Skeletal muscle cell (primary cell): ENCODE results near the gene EEPD1.

Source experiments
- DNase-seq: peaks from one replicate; pipeline ENCODE4 v3.0.0-alpha.2; 2010; ENCODE audit warnings: low read depth
- H3K4me3 ChIP-seq: 2 replicates; pipeline ENCODE4 v1.5.1; 2011; ENCODE audit warnings: low read depth, mild to moderate bottlenecking, control low read depth, low read length, moderate library complexity

EEPD1 gene

GRCh38 chr7:36344622-36345021 is 191.6 kb downstream of the EEPD1 start:
- no peak overlapping the region for H3K4me3 ChIP-seq
- no peak for DNase-seq

DNA sequence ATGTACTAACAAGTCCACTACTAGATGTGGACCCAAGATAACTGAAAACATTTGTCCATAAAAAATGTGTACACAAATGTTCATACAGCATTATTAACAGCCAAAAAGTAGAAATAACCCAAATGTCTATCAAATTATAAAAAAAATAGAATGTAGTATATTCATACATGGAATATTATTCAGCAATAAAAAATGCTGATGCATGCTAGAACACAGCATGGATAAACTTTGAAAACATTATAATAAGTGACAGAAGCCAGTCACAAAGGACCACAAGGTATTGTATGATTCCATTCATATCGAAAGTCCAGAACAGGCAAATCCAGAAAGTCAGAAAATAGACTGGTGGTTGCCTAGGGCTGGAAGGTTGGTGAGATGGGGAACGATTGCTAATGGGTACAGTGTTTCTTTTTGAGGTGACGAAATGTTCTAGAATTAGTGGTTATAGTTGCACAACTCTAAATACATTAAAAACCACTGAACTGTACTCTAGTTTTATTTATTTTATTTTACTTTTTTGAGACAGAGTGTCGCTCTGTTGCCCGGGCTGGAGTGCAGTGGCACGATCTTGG is 193.3 kb downstream of the EEPD1 start:
- H3K4me3 ChIP-seq = no peak overlapping the region
- peak; percentile 8 for DNase-seq

DNA sequence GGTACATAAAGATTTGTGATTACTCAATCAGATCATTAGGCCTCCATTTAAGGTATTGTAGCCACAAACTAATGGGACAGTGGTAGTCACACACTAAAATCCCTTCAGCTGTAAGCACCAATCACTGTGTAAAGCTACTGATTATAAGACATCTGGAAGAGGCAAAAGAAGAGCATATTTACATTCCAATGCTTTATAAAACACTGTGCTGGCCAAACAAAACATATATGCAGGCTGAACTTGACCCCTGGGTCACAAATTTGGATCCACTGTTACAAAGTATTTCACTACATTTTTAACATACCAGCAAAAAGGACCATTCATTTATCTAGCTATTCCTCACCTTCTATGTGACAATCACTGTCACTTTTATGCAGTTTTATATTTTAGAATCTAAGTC is 195.2 kb downstream of the EEPD1 start:
- peak; percentile 52 for DNase-seq

DNA sequence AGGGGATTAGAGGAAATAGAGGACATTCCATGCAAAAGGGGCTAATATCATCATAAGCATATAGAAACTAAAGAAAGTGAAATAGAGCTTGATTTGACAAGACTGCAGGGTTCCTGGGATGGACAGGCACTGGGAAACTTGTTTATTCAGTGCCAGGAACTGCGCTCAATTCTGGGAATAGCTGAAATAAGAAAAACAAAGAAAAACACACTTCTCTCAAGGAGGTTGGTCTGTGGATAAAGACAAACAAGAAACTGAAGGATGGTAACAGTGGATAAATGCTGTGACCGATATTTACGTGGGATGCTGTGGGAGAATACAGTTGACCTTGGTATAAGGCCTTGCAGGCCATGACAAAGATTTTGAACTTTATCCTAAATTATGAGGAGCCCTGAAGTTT is 195.7 kb downstream of the EEPD1 start:
- no peak overlapping the region for H3K4me3 ChIP-seq
- DNase-seq = no peak

More for the DNA sequence above, 195.2 kb downstream of the EEPD1 start:
- H3K4me3 ChIP-seq = no peak overlapping the region

- H3K4me3 ChIP-seq = no peak overlapping the region
- DNase-seq = no peak
These were observed 196.6 kb downstream of the EEPD1 start for GRCh38 chr7:36349626-36350025.
